Stimulated activated CD8-positive, alpha-beta memory T cell treated with anti-CD3 and anti-CD28 coated beads, Interleukin-4, amount 100 ng/mL, for 24 hours (primary cell): ENCODE measurements around the gene TCEANC2.
"Not testable (repeated sequence)": the region's sequence is repeated elsewhere in the genome, so short reads cannot be mapped to it uniquely, and the experiment has no call there.

ENCODE experiments used
- DNase-seq: peaks from one replicate; pipeline ENCODE4 v3.0.0-alpha.2; 2020; ENCODE audit warnings: low read depth

TCEANC2 gene

GRCh38 chr1:54088385-54088784 lies 35.0 kb downstream of the TCEANC2 start:
- DNase-seq: no peak

- no peak for DNase-seq
Observed at GRCh38 chr1:54091666-54092065, 38.3 kb downstream of the TCEANC2 start.

- DNase-seq: no peak
Observed at GRCh38 chr1:54094001-54094729, 40.8 kb downstream of the TCEANC2 start.

- not testable (repeated sequence) for DNase-seq
Observed at GRCh38 chr1:54094730-54095105, 41.3 kb downstream of the TCEANC2 start.

GRCh38 chr1:54095546-54096226 lies 42.3 kb downstream of the TCEANC2 start:
- no peak for DNase-seq

GRCh38 chr1:54096227-54096876 lies 42.9 kb downstream of the TCEANC2 start:
- DNase-seq: no peak

GRCh38 chr1:54096877-54097240 lies 43.5 kb downstream of the TCEANC2 start:
- no peak for DNase-seq

- DNase-seq: no peak
Observed at GRCh38 chr1:54099061-54099610, 45.7 kb downstream of the TCEANC2 start.

GRCh38 chr1:54100500-54100899 lies 47.1 kb downstream of the TCEANC2 start:
- no peak for DNase-seq

GRCh38 chr1:54103414-54103813 lies 50.0 kb downstream of the TCEANC2 start:
- no peak for DNase-seq

- DNase-seq: not testable (repeated sequence)
Observed at GRCh38 chr1:54104613-54105012, 51.2 kb downstream of the TCEANC2 start.

- no peak for DNase-seq
Observed at GRCh38 chr1:54105080-54105479, 51.7 kb downstream of the TCEANC2 start.

- no peak for DNase-seq
Observed at GRCh38 chr1:54105736-54106269, 52.4 kb downstream of the TCEANC2 start.

GRCh38 chr1:54107131-54107530 lies 53.7 kb downstream of the TCEANC2 start:
- no peak for DNase-seq

- no peak for DNase-seq
Observed at GRCh38 chr1:54108156-54108555, 54.7 kb downstream of the TCEANC2 start.

- DNase-seq: no peak
Observed at GRCh38 chr1:54109129-54110090, 56.0 kb downstream of the TCEANC2 start.

GRCh38 chr1:54110996-54111395 lies 57.6 kb downstream of the TCEANC2 start:
- no peak for DNase-seq

- DNase-seq: no peak
Observed at GRCh38 chr1:54111624-54112023, 58.2 kb downstream of the TCEANC2 start.

GRCh38 chr1:54112027-54112426 lies 58.6 kb downstream of the TCEANC2 start:
- no peak for DNase-seq

GRCh38 chr1:54112705-54113368 lies 59.4 kb downstream of the TCEANC2 start:
- no peak for DNase-seq

GRCh38 chr1:54114001-54114400 lies 60.6 kb downstream of the TCEANC2 start:
- no peak for DNase-seq
